Stimulated activated CD4-positive, alpha-beta T cell treated with anti-CD3 and anti-CD28 coated beads, Interleukin-2, amount 100 ng/mL, for 48 hours (primary cell): Measurements from ENCODE around the gene MYBPC1.
"Not testable (repeated sequence)": the region's sequence is repeated elsewhere in the genome, so short reads cannot be mapped to it uniquely, and the experiment has no call there.

Source experiments
- DNase-seq, 2 donors: peaks; one replicate each; pipeline ENCODE4 v3.0.0-alpha.2; 2020

Gene MYBPC1, protein sequence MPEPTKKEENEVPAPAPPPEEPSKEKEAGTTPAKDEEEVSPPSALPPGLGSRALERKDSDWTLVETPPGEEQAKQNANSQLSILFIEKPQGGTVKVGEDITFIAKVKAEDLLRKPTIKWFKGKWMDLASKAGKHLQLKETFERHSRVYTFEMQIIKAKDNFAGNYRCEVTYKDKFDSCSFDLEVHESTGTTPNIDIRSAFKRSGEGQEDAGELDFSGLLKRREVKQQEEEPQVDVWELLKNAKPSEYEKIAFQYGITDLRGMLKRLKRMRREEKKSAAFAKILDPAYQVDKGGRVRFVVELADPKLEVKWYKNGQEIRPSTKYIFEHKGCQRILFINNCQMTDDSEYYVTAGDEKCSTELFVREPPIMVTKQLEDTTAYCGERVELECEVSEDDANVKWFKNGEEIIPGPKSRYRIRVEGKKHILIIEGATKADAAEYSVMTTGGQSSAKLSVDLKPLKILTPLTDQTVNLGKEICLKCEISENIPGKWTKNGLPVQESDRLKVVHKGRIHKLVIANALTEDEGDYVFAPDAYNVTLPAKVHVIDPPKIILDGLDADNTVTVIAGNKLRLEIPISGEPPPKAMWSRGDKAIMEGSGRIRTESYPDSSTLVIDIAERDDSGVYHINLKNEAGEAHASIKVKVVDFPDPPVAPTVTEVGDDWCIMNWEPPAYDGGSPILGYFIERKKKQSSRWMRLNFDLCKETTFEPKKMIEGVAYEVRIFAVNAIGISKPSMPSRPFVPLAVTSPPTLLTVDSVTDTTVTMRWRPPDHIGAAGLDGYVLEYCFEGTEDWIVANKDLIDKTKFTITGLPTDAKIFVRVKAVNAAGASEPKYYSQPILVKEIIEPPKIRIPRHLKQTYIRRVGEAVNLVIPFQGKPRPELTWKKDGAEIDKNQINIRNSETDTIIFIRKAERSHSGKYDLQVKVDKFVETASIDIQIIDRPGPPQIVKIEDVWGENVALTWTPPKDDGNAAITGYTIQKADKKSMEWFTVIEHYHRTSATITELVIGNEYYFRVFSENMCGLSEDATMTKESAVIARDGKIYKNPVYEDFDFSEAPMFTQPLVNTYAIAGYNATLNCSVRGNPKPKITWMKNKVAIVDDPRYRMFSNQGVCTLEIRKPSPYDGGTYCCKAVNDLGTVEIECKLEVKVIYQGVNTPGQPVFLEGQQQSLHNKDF

DNA sequence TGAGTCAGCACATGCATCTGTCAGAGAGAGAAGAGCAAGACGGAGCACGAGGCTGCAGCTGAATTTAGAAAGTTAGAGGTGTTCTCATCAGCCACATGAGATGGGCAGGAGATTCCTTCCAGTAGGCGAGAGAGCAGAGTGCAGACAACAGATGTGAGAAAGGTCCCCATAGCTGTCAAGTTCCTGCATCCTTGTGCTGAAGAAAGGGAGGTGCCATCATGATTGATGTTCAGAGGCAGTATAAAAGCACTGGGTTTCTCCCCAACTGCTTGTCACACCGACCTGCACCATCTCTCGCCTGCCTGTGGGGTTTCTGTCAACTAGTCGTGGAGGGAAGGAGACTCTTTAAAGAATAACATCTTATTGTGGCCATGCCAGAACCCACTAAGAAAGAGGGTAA is at the start of gene MYBPC1:
MYBPC1 (plus strand) TSS at position 272 of the 400 bp plus-strand sequence; CDS start at position 372, 100 bp downstream.
- no peak for DNase-seq

- DNase-seq: no peak
Measured at GRCh38 chr12:101551362-101552114, 43.2 kb upstream of the MYBPC1 start.

GRCh38 chr12:101552277-101552676 is 42.5 kb upstream of the MYBPC1 start:
- no peak for DNase-seq

DNA sequence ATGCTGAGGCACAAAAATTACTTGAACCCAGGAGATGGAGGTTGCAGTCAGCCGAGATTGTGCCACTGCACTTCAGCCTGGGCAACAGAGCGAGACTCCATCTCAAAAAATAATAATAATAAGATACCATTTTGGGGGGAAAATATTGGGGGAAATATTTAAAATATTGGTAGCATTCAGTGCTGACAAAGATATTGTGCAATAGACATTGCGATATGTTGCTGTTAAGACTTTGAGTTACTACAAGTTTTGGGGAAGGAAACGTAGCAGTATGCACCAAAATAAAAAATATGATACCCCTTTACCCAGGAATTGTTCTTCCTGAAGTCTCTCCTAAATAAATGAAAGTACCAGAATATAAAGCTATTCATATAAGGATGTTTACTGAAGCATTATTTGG is 37.7 kb upstream of the MYBPC1 start:
- DNase-seq: no peak

GRCh38 chr12:101558726-101559125 is 36.0 kb upstream of the MYBPC1 start:
- not testable (repeated sequence) for DNase-seq

- DNase-seq: no peak
Measured at GRCh38 chr12:101563212-101563611, 31.6 kb upstream of the MYBPC1 start.

DNA sequence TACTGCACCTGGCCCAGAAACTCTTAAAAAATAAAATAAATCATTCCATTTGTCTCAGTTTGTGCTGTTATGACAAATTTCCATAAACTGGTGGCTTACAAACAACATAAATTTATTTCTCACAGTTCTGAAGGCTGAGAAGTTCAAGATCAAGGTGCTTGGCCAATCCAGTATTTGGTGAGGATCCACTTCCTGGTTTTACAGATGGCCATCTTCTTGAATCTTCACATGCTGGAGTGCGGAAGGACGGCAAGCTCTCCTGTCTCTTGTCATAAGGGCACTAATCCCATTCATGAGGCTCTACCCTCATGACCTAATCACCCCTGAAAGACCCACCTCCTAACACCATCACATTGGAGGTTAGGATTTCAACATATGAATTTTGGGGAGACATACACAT is 29.9 kb upstream of the MYBPC1 start:
- DNase-seq: peak in 1 of 2 donors; percentile 7

- no peak for DNase-seq
Measured at GRCh38 chr12:101566318-101566717, 28.5 kb upstream of the MYBPC1 start.

GRCh38 chr12:101567918-101568317 is 26.9 kb upstream of the MYBPC1 start:
- DNase-seq: no peak

- no peak for DNase-seq
Measured at GRCh38 chr12:101570047-101570446, 24.7 kb upstream of the MYBPC1 start.

GRCh38 chr12:101571105-101571504 is 23.7 kb upstream of the MYBPC1 start:
- no peak for DNase-seq

DNA sequence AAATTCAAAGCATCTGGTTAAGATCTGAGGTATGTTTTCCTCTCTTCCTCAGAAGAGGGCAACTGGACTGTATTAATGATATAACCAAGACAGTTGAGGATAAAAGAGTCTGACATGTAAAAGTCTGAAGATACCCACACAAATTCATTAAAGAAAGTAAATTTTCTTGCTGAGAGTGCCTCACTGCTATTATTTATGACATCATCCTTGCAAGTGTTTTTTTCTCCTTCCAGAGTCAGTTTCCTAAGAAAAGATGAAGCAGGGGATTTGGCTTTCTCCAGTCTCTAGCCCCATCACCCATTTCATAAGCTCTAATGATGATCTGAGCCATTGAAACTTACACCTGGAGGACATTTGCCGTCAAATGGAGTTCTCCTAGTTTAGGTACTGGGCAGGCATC is 21.0 kb upstream of the MYBPC1 start:
- DNase-seq: no peak

DNA sequence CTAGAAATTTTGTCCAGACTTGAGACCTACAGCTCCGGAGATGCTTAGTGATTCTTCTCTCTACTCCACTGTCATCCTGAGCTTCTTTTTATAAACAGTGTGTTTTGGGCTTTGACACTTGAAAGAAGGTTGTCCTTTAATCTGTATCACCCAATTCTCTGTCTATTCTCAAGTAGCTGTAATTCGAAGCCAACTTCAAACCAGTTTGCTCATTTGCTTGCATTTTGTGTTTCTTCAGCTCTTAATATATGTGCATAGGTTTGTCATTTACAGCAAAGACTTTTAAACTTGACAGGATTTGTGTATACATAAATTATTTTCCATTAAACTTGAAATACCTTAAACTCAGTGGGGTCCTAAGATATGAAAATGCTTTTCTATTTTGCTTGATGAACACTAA is 16.4 kb upstream of the MYBPC1 start:
- DNase-seq: no peak

DNA sequence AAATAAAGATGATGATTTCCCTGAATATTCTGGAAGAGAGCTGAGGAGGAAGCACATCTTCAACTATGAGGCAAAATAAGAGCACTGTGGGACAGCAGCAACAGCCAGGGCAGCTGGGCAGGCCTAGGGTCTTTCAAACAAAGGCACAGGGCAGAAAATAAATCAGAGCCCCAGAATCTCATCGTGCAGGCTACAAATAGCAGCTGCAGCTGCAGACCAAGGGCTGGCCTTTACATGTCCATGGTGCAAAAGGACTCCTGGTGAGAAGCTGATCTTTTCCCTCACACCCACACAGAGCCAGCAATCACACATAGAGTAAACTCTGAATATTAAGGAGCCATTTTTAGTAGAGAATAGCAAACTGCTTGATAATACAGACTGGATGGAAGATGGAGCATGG is 13.6 kb upstream of the MYBPC1 start:
- DNase-seq: no peak

- DNase-seq: no peak
Measured at GRCh38 chr12:101582937-101583336, 11.8 kb upstream of the MYBPC1 start.

GRCh38 chr12:101590383-101590782 is 4.4 kb upstream of the MYBPC1 start:
- no peak for DNase-seq

DNA sequence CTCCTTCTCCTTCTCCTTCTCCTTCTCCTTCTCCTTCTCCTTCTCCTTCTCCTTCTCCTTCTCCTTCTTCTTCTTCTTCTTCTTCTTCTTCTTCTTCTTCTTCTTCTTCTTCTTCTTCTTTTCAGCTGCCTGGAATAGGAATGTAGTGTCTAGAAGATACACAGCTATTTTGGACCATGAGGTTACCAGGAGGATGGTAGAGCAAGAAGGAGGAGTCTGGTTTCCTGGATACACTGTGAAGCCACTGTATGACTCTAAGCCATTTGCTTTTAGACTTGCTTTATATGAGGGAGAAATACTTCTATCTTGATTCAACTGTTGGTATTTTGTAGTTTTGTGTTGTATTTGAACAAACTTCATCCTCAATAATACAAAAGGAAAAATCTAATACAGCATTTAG is 3.0 kb upstream of the MYBPC1 start:
- DNase-seq: no peak

DNA sequence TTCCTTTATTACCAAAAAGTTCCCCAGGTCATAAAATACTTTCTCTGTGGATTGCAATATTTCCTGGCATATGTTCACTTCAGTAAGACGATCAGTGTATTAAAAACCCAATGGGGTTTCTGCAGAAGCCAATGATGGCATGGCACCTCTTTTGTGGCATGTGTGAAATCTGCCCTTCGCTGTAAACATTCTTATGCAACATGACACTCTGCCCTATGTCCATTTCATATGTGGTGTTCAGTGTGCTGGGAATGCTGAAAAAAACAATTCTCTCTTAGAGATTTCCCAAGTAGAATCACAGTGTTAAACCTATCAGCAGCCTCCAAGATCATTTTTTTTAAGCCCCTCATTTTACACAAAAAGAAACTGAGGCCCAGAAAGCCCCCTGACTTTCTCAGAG is 2.3 kb upstream of the MYBPC1 start:
- DNase-seq: no peak

GRCh38 chr12:101592921-101593320 is 1.9 kb upstream of the MYBPC1 start:
- DNase-seq: no peak

DNA sequence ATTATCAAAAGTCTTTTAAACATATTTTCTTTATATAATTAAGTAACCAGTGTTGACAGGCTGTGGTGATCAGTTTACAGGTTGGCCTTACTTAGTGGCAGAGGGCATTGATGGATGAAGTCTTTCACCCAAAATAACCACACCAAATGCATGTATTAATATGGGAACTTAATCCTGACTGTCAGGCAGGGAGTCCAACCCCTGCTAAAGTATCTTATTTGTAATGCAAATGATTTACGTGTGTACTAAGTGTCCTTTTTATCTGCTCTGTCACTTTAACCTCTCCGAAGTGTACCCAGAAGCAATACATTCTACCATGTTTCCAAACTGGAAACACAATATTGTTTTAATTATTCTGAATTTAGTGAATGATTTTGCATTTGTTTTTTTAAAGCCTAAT is 1.4 kb downstream of the MYBPC1 start:
- no peak for DNase-seq

DNA sequence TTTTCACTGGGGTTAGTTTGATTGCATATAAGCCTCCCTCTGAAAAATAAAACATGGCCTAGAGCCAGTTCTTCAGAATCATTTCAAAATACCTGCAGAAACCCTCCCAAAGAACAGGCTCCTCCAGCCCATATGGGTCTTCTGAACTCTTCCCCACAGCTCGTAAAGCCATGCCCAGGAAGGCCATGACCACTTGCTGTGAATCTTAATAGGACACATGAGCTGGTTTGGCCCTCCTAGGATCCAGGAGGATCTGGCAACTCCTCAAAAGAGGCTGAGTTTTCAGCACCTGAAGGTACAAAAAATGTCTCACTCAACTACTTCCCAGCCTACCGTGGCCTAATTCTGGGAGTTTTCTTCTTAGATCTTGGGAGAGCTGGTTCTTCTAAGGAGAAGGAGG is 2.4 kb downstream of the MYBPC1 start:
- no peak for DNase-seq

GRCh38 chr12:101598483-101598882 is 3.7 kb downstream of the MYBPC1 start:
- DNase-seq: no peak

- DNase-seq: no peak
Measured at GRCh38 chr12:101599311-101599710, 4.5 kb downstream of the MYBPC1 start.
